HepG2 (cell line): ENCODE data around the gene CCDC6. TPM values are rescaled to one million over a fixed set of nuclear protein-coding genes. Genes with fewer than 3 reads are reported as not detected.

Experiments
- ATAC-seq: fragments of 200-7000 bp; cut with Tn5 transposase; 3 replicates; pipeline ENCODE4 v1.9.1; 2020; ENCODE audit warnings: mild to moderate bottlenecking, moderate library complexity
- BruUV-seq: library from RNA; stranded (reverse); fragments of 400-500 nt; replicated peaks from 2 replicates; lab custom pipeline; 2021; lab: Mats Ljungman, UMichigan
- CTCF ChIA-PET: fragments of 300-600 bp; formaldehyde crosslinking; extraction: SDS; loops from one replicate; lab custom pipeline; 2021; ENCODE audit warnings: low total read pairs, inconsistent platforms, low intra/inter-chr PET ratio; lab: Yijun Ruan, JAX
- POLR2A ChIA-PET: fragments of 350-600 bp; sonication (Branson Sonifier 250); formaldehyde crosslinking; loops from one replicate; lab custom pipeline; 2020; ENCODE audit warnings: antibody characterized with exemption, inconsistent platforms; lab: Yijun Ruan, JAX
- DNase-seq: peaks from one replicate; pipeline ENCODE4 v3.0.0-alpha.2; 2015; ENCODE audit warnings: low spot score
- FAIRE-seq: peaks from 3 replicates; lab custom pipeline; 2011; peaks lifted over from hg19 to GRCh38; lab: Jason Lieb, UNC
- H2AFZ ChIP-seq: one replicate; pipeline ENCODE4 v1.6.1; 2011; ENCODE audit warnings: low read length, inconsistent platforms
- H3K27ac ChIP-seq: fragments of 300-600 bp; 3 replicates; pipeline ENCODE4 v1.8.0; 2011; ENCODE audit warnings: mixed run types, mild to moderate bottlenecking, mixed read lengths, low read length, inconsistent platforms; ENCODE audit not compliant: insufficient read depth; ENCODE audit errors: extremely low read length
- H3K27me3 ChIP-seq, 2 experiments: fragments of 200-600 bp in 1 of 2; 2 replicates in 1 of 2; 3 replicates in 1 of 2; pipeline versions ENCODE4 v1.6.0 to v1.8.0; 2011; ENCODE audit warnings: low read length in 2 of 2, mild to moderate bottlenecking in 2 of 2, moderate library complexity in 2 of 2, inconsistent platforms in 1 of 2; ENCODE audit not compliant: insufficient read depth in 2 of 2, control insufficient read depth in 1 of 2
- H3K36me3 ChIP-seq, 2 experiments: fragments of 200-600 bp in 1 of 2; replicated peaks in 1 of 2; 2 replicates in 1 of 2; 3 replicates in 1 of 2; pipeline versions ENCODE4 v1.5.1 to v1.8.0; 2011; ENCODE audit warnings: low read length in 2 of 2, inconsistent platforms in 1 of 2; ENCODE audit not compliant: insufficient read depth in 2 of 2, control insufficient read depth in 1 of 2
- H3K4me1 ChIP-seq: 2 replicates; pipeline ENCODE4 v1.5.1; 2012; ENCODE audit warnings: low read length, inconsistent platforms; ENCODE audit not compliant: insufficient read depth
- H3K4me2 ChIP-seq: 2 replicates; pipeline ENCODE4 v1.6.0; 2011; ENCODE audit warnings: low read depth, low read length, inconsistent platforms
- H3K4me3 ChIP-seq, 3 experiments: fragments of 200-600 bp in 1 of 3; sonication (generic), shearing (Covaris generic) in 1 of 3; replicated peaks in 1 of 3; 2 replicates each; pipeline ENCODE4 v1.5.1; 2011 to 2016; ENCODE audit warnings: low read length in 3 of 3, inconsistent platforms in 2 of 3, low read depth in 2 of 3, mild to moderate bottlenecking in 2 of 3, control low read depth in 1 of 3, mixed read lengths in 1 of 3; ENCODE audit not compliant: insufficient read depth in 1 of 3
- H3K79me2 ChIP-seq: one replicate; pipeline ENCODE4 v1.6.1; 2011; ENCODE audit warnings: low read length, inconsistent platforms; ENCODE audit not compliant: insufficient read depth
- H3K9ac ChIP-seq: 2 replicates; pipeline ENCODE4 v1.6.0; 2011; ENCODE audit warnings: mild to moderate bottlenecking, low read depth, low read length, inconsistent platforms; ENCODE audit not compliant: insufficient read depth
- H3K9me3 ChIP-seq: 2 replicates; pipeline ENCODE4 v1.5.1; 2012; ENCODE audit warnings: mild to moderate bottlenecking, low read length
- H4K20me1 ChIP-seq: 2 replicates; pipeline ENCODE4 v1.6.0; 2011; ENCODE audit warnings: inconsistent platforms, mild to moderate bottlenecking, low read length, moderate library complexity; ENCODE audit not compliant: insufficient read depth
- ADNP ChIP-seq: sonication (generic); formaldehyde crosslinking; IDR thresholded peaks from 2 replicates; pipeline ENCODE4 v1.4.0; 2020; ENCODE audit warnings: missing genetic modification reagents
- HES4 ChIP-seq: sonication (generic); formaldehyde crosslinking; IDR thresholded peaks from 2 replicates; pipeline ENCODE4 v1.9.0; 2021; ENCODE audit warnings: mild to moderate bottlenecking, missing genetic modification reagents, borderline replicate concordance
- HMG20A ChIP-seq: IDR thresholded peaks from 2 replicates; pipeline ENCODE4 v1.6.1; 2016; ENCODE audit warnings: borderline replicate concordance
- MEIS1 ChIP-seq: sonication (generic); formaldehyde crosslinking; IDR thresholded peaks from 2 replicates; pipeline ENCODE4 v1.9.0; 2021; ENCODE audit warnings: mild to moderate bottlenecking, missing genetic modification reagents, moderate library complexity, borderline replicate concordance
- RARG ChIP-seq: sonication (generic); formaldehyde crosslinking; IDR thresholded peaks from 2 replicates; pipeline ENCODE4 v1.4.0; 2020; ENCODE audit warnings: low read depth, mild to moderate bottlenecking, missing genetic modification reagents
- ZNF292 ChIP-seq: sonication (generic); formaldehyde crosslinking; IDR thresholded peaks from 2 replicates; pipeline ENCODE4 v1.8.1; 2022; ENCODE audit warnings: mild to moderate bottlenecking, low read depth, missing genetic modification reagents, borderline replicate concordance
- ZNF430 ChIP-seq: sonication (generic); formaldehyde crosslinking; IDR thresholded peaks from 2 replicates; pipeline ENCODE4 v1.9.0; 2021; ENCODE audit warnings: mild to moderate bottlenecking, missing genetic modification reagents
- ZNF639 ChIP-seq: conservative IDR thresholded peaks from 2 replicates; pipeline ENCODE4 v1.6.1; 2018; ENCODE audit warnings: missing genetic modification reagents
- ZNF777 ChIP-seq: sonication (generic); formaldehyde crosslinking; IDR thresholded peaks from 2 replicates; pipeline ENCODE4 v1.4.0; 2020; ENCODE audit warnings: missing genetic modification reagents
- ZSCAN21 ChIP-seq: sonication (generic); formaldehyde crosslinking; IDR thresholded peaks from 2 replicates; pipeline ENCODE4 v1.8.0; 2022; ENCODE audit warnings: mild to moderate bottlenecking, missing genetic modification reagents, moderate library complexity, borderline replicate concordance
- WGBS: methylation state at CpG from one replicate; pipeline ENCODE4 v1.1.6; 2017; ENCODE audit warnings: low lambda C conversion rate; 5-methylcytosine and 5-hydroxymethylcytosine counted together
- in situ Hi-C: cut with HindIII; loops from 2 replicates; pipeline ENCODE4 v1.10.0; 2017; ENCODE audit warnings: low pct_unique_long_range_greater_than_20kb; ENCODE audit not compliant: extremely low pct_ligation_motif_present
- intact Hi-C: fragments of 100-400 bp; cut with micrococcal nuclease; formaldehyde crosslinking; loops from one replicate; pipeline ENCODE4 v1.10.0; 2022; ENCODE audit not compliant: unreplicated experiment
- polyA plus RNA-seq, 8 experiments: library from polyadenylated mRNA; depleted of rRNA in 3 of 8; stranded (reverse) in 7 of 8; unstranded in 1 of 8; fragments of >200 nt; fragmentation: Illumina TruSeq in 4 of 8; extraction: Trizol in 4 of 8; gene quantifications; 2 replicates each; pipeline versions ENCODE4 v1.2.1 to v1.2.3, GENCODE V29; 2011 to 2016; ENCODE audit warnings: low read depth in 4 of 8, missing spikeins in 1 of 8, mixed read lengths in 1 of 8; ENCODE audit not compliant: insufficient read depth in 1 of 8
- total RNA-seq, 5 experiments: library from RNA; depleted of rRNA; stranded (reverse); fragments of >200 nt; fragmentation: Illumina TruSeq; extraction: Trizol; gene quantifications; 2 replicates each; pipeline ENCODE4 v1.2.3, GENCODE V29; 2016; ENCODE audit warnings: low read depth in 1 of 5
- TF ChIP-seq, protein P1 (sequence below): sonication (generic); formaldehyde crosslinking; IDR thresholded peaks from 2 replicates; pipeline ENCODE4 v1.4.0; 2020; ENCODE audit warnings: mild to moderate bottlenecking, missing genetic modification reagents

The CCDC6 gene
- total and polyA plus RNA-seq, 2 of the 13 experiments (the other 11 are each of a cell fraction or from before 2014, with no cell fraction given): 17.9 to 18.3 TPM

- Histone ChIP-seq H4K20me1 (no peaks in the 10 kb centered on the region), H3K79me2 (peaks cover 2% of the 10 kb centered on the region), H3K9ac (no peak overlapping the region), H3K4me2 (no peak overlapping the region), H3K4me3 (no peak overlapping the region), H3K27ac (no peak overlapping the region), H3K27me3 (no peaks in the 10 kb centered on the region; a peak in 1 of 5 replicates), H2AFZ (no peak overlapping the region), H3K4me1 (peaks cover 18% of the 10 kb centered on the region; the same call in 1 of the 2 replicates), H3K36me3 (no peaks in the 10 kb centered on the region), H3K9me3 (peaks cover 13% of the 10 kb centered on the region)
- ChIA-PET POLR2A (no interaction called here), CTCF (no interaction called here)
- BruUV-seq: no TSS peak
- ATAC-seq (no peak), DNase-seq (no peak), FAIRE-seq (no peak)
- in situ Hi-C loops: no loop called here
- TF ChIP-seq ZNF292 (CRISPR knock-in tag) (no peak), ZNF430 (CRISPR knock-in tag) (no peak), MEIS1 (CRISPR knock-in tag) (no peak), HMG20A (CRISPR knock-in tag) (no peak), ADNP (CRISPR knock-in tag) (no peak), HES4 (CRISPR knock-in tag) (no peak), ZNF639 (CRISPR knock-in tag) (no peak), RARG (CRISPR knock-in tag) (no peak), ZSCAN21 (CRISPR knock-in tag) (no peak), ZNF777 (CRISPR knock-in tag) (no peak)
- TF ChIP-seq, protein P1, sequence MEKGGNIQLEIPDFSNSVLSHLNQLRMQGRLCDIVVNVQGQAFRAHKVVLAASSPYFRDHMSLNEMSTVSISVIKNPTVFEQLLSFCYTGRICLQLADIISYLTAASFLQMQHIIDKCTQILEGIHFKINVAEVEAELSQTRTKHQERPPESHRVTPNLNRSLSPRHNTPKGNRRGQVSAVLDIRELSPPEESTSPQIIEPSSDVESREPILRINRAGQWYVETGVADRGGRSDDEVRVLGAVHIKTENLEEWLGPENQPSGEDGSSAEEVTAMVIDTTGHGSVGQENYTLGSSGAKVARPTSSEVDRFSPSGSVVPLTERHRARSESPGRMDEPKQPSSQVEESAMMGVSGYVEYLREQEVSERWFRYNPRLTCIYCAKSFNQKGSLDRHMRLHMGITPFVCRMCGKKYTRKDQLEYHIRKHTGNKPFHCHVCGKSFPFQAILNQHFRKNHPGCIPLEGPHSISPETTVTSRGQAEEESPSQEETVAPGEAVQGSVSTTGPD (CRISPR knock-in tag): no peak
- 30% methylated on average over 5 of the region's 5 CpGs for WGBS
- intact Hi-C loops: no loop called here
Measured at GRCh38 chr10:59910867-59911266, 4.5 kb upstream of the CCDC6 start.
